Measurements from ENCODE around the gene IQCH.

The IQCH gene

GRCh38 chr15:67290319-67290718, 35.7 kb downstream of the IQCH start:
- no peak for DNase-seq (ENCODE audit: extremely low spot score)
- ChIA-PET POLR2A (no interaction called here), CTCF (interaction anchor here (0.6 to 0.7 kb wide), 2 partner anchors 47 to 113 kb away, joined by 5 read pairs; no protein-coding TSS in a partner anchor)
- TF ChIP-seq NFRKB (IDR thresholded peaks at IDR 0.05) (no peak), FOXM1 (IDR thresholded peaks at IDR 0.05; ENCODE audit: borderline replicate concordance) (no peak), ZNF384 (IDR thresholded peaks at IDR 0.05) (no peak), FOXA1 (IDR thresholded peaks at IDR 0.05) (no peak), SP1 (IDR thresholded peaks at IDR 0.05) (no peak), ELF4 (IDR thresholded peaks at IDR 0.05) (no peak), L3MBTL2 (conservative IDR thresholded peaks at IDR 0.05) (no peak), TARDBP (IDR thresholded peaks at IDR 0.05) (no peak), FOXK2 (IDR thresholded peaks at IDR 0.05) (no peak), CTBP1 (IDR thresholded peaks at IDR 0.05; ENCODE audit: borderline replicate concordance) (no peak), SUZ12 (IDR thresholded peaks at IDR 0.05) (no peak), LEF1 (IDR thresholded peaks at IDR 0.05; ENCODE audit: borderline replicate concordance) (no peak)

GRCh38 chr15:67296188-67296587, 41.6 kb downstream of the IQCH start:
- DNase-seq (ENCODE audit: extremely low spot score) = peak; percentile 10
- POLR2A ChIA-PET = no interaction called here
- CTCF ChIA-PET = no interaction called here
- TF ChIP-seq SP1 (IDR thresholded peaks at IDR 0.05) (no peak), FOXA1 (IDR thresholded peaks at IDR 0.05) (no peak), ARNT (IDR thresholded peaks at IDR 0.05) (no peak), L3MBTL2 (conservative IDR thresholded peaks at IDR 0.05) (no peak), ZNF384 (IDR thresholded peaks at IDR 0.05) (no peak), ELF4 (IDR thresholded peaks at IDR 0.05) (no peak), BHLHE40 (IDR thresholded peaks at IDR 0.05; ENCODE audit: borderline replicate concordance) (no peak), TARDBP (IDR thresholded peaks at IDR 0.05) (no peak), FOXM1 (IDR thresholded peaks at IDR 0.05; ENCODE audit: borderline replicate concordance) (no peak), CTBP1 (IDR thresholded peaks at IDR 0.05; ENCODE audit: borderline replicate concordance) (no peak), FOXK2 (IDR thresholded peaks at IDR 0.05) (no peak), PKNOX1 (IDR thresholded peaks at IDR 0.05) (no peak), HDGF (IDR thresholded peaks at IDR 0.05; ENCODE audit: borderline replicate concordance) (no peak), NFRKB (IDR thresholded peaks at IDR 0.05) (no peak), LEF1 (IDR thresholded peaks at IDR 0.05; ENCODE audit: borderline replicate concordance) (no peak), SUZ12 (IDR thresholded peaks at IDR 0.05) (no peak)

- DNase-seq (ENCODE audit: extremely low spot score) = no peak
- ChIA-PET POLR2A (no interaction called here), CTCF (no interaction called here)
- TF ChIP-seq ARNT (IDR thresholded peaks at IDR 0.05) (no peak), FOXM1 (IDR thresholded peaks at IDR 0.05; ENCODE audit: borderline replicate concordance) (no peak), TARDBP (IDR thresholded peaks at IDR 0.05) (no peak), FOXK2 (IDR thresholded peaks at IDR 0.05) (no peak), ELF4 (IDR thresholded peaks at IDR 0.05) (no peak), SP1 (IDR thresholded peaks at IDR 0.05) (no peak), PKNOX1 (IDR thresholded peaks at IDR 0.05) (no peak), HDGF (IDR thresholded peaks at IDR 0.05; ENCODE audit: borderline replicate concordance) (no peak), L3MBTL2 (conservative IDR thresholded peaks at IDR 0.05) (no peak)
Measured at GRCh38 chr15:67296684-67297083, 42.1 kb downstream of the IQCH start.

- POLR2A ChIA-PET = interaction anchor here (1.5 kb wide), 1 partner anchor 354 kb away, joined by 3 read pairs; no protein-coding TSS in a partner anchor
- DNase-seq (ENCODE audit: extremely low spot score) = no peak
- CTCF ChIA-PET = interaction anchor here (0.7 to 2.7 kb wide), 2 partner anchors 354 to 1391 kb away, joined by 5 to 9 read pairs; no protein-coding TSS in a partner anchor
- TF ChIP-seq FOXA1 (IDR thresholded peaks at IDR 0.05) (no peak), SUZ12 (IDR thresholded peaks at IDR 0.05) (no peak), SP1 (IDR thresholded peaks at IDR 0.05) (no peak), TARDBP (IDR thresholded peaks at IDR 0.05) (no peak), FOXM1 (IDR thresholded peaks at IDR 0.05; ENCODE audit: borderline replicate concordance) (no peak), HDGF (IDR thresholded peaks at IDR 0.05; ENCODE audit: borderline replicate concordance) (no peak)
Measured at GRCh38 chr15:67300266-67301025, 45.9 kb downstream of the IQCH start.

GRCh38 chr15:67303490-67304363, 49.1 kb downstream of the IQCH start:
- TF ChIP-seq PKNOX1 (IDR thresholded peaks at IDR 0.05) = no peak
- no peak for TF ChIP-seq BHLHE40 (IDR thresholded peaks at IDR 0.05; ENCODE audit: borderline replicate concordance)
- TF ChIP-seq FOXK2 (IDR thresholded peaks at IDR 0.05) = no peak
- TF ChIP-seq SP1 (IDR thresholded peaks at IDR 0.05) = no peak
- TF ChIP-seq FOXA1 (IDR thresholded peaks at IDR 0.05) = no peak
- TF ChIP-seq ARNT (IDR thresholded peaks at IDR 0.05) = no peak
- TF ChIP-seq NFRKB (IDR thresholded peaks at IDR 0.05) = no peak
- TF ChIP-seq TARDBP (IDR thresholded peaks at IDR 0.05) = no peak
- no peak for TF ChIP-seq FOXM1 (IDR thresholded peaks at IDR 0.05; ENCODE audit: borderline replicate concordance)
- TF ChIP-seq ZNF384 (IDR thresholded peaks at IDR 0.05) = no peak
- no peak for TF ChIP-seq L3MBTL2 (conservative IDR thresholded peaks at IDR 0.05)
- no peak for TF ChIP-seq HDGF (IDR thresholded peaks at IDR 0.05; ENCODE audit: borderline replicate concordance)
- TF ChIP-seq LEF1 (IDR thresholded peaks at IDR 0.05; ENCODE audit: borderline replicate concordance) = no peak
- TF ChIP-seq ELF4 (IDR thresholded peaks at IDR 0.05) = no peak
- TF ChIP-seq CTBP1 (IDR thresholded peaks at IDR 0.05; ENCODE audit: borderline replicate concordance) = no peak
- TF ChIP-seq SUZ12 (IDR thresholded peaks at IDR 0.05) = no peak
- POLR2A ChIA-PET = no interaction called here
- DNase-seq (ENCODE audit: extremely low spot score) = peak; percentile 16
- CTCF ChIA-PET = interaction anchor here (0.6 to 1.1 kb wide), 5 partner anchors 12 to 357 kb away, joined by 3 to 6 read pairs (median 4); no protein-coding TSS in a partner anchor
